ENCODE results near the gene DNM3.

The DNM3 gene

GRCh38 chr1:172395576-172395975, 554.3 kb downstream of the DNM3 start:
- no peak for DNase-seq (ENCODE audit: low read depth)

GRCh38 chr1:172397221-172397620, 555.9 kb downstream of the DNM3 start:
- DNase-seq (ENCODE audit: low read depth) = no peak

DNA sequence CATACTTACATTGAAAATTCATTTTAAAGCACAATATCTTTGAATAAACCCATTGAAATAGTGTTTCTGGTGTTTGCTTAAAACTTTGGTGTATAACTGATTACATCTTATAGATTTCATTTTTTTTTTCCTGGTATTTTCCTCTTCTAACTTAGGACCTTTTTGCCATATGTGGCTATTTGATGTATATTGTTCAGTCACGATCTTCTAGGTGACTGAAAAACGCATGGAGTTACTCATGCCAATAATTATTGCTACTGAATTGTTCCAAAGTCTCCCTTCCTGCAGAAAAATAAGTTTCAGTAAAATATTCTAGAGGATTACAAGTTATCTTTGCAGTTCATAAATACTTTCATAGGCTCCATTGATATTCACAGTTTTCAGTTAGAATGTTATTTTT, 556.3 kb downstream of the DNM3 start:
- no peak for DNase-seq (ENCODE audit: low read depth)

DNA sequence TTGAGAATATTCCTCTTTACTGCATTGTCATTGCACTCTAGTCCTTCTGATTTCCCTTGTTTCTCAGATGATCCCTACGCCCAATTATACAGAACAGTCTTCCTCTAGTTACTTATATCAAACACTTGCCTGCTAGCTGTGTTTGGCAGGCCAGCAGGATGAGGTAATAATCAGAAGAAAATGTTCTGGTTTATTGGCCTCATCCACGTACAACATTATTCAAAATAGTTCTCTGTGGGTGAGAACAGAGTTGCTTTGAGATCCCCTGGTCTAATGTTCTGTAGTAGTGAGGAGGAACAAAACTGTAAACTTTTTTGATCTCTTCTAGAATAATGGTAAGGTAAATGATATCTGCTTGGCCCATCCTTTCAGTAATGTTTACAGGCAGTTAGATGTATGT, 556.9 kb downstream of the DNM3 start:
- DNase-seq (ENCODE audit: low read depth) = no peak

DNA sequence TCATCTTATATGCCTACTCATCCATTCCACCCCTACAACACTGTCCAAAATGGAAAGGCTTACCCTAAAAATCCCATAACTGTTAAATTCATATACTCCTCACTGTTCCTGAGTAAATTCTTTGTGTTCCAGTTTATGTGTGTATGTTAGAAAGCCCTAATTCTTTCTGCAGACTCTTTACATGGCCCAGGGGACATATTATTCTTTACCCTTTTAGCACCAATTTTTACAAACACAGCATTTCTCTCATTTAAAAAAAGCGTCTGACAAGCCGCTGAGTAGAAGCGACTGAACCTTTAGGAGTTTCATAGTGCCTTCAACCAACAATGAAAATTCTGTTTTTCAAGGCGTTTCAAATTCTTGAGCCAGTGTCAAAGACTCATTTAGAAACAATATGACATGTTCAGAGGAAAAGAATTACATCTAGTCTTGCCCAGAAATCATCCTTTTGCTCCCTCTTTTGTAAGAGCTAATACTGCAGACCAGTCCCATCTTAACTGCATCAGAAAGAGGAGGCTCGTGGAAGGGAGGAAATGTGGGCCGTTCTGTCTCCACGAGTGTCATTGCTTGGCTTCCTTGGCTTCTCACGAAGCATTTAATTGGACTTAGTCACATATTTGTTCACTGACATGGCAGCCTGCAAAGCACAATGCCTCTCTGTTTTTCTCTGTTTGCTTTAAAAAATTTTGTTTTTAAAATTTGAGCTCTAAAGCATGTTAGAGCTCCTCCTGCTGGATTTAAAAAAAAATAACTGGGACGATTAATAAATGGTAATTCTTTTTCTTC, 557.9 kb downstream of the DNM3 start:
- DNase-seq (ENCODE audit: low read depth) = peak; percentile 45

GRCh38 chr1:172399756-172400721, 558.7 kb downstream of the DNM3 start:
- no peak for DNase-seq (ENCODE audit: low read depth)

GRCh38 chr1:172400722-172401105, 559.4 kb downstream of the DNM3 start:
- no peak for DNase-seq (ENCODE audit: low read depth)

- no peak for DNase-seq (ENCODE audit: low read depth)
Observed at GRCh38 chr1:172401477-172401876, 560.2 kb downstream of the DNM3 start.

DNA sequence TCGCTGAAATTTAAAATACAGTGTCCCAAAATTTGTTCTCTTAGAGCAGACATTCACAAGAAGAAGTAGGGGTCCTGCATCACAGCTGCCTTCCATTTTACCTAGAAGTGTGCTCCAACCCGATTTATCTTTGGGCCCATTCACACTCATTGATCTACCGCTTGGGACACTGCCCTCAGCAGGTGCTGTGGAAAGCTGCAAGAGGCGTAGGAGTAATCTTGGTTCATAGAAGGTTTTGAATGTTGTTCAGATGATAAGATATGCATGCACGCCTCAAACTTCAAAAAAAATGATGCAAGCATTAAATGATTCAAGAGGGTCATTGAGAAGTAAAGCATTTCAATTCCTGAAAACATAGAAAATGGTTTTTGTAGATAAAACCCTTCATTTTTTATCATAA, 560.6 kb downstream of the DNM3 start:
- DNase-seq (ENCODE audit: low read depth) = no peak

DNA sequence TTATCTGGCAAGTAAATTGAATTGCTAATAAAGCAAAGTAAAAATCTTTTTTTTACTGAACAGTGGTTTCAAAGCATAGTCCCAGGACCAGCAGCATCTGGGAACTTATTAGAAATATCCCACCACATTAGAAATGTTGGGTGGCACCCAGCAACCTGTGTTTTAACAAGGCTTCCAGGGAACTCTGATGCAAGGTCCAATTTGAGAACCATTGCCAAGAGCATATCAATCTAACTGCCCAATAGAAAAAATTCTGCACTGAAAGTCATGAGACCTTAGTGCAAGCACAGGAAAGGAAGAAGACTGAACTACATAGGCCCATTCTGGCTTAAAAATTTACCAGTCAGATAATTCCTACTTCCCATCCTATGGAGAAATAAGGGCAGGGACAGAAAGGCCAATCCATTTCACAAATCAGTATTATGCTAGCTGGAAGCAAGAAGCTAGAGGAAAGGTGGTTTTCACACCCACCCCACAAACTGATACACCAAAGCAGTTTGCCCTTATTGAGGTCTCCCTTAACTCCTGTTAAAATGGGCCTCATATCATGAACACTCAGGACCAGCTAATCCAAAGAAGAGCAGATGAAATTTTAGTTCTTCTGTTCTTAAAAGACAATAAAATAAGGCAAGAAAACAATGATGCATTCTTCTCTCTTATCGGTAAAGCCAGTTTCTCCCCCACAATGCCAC, 561.7 kb downstream of the DNM3 start:
- DNase-seq (ENCODE audit: low read depth) = no peak

DNA sequence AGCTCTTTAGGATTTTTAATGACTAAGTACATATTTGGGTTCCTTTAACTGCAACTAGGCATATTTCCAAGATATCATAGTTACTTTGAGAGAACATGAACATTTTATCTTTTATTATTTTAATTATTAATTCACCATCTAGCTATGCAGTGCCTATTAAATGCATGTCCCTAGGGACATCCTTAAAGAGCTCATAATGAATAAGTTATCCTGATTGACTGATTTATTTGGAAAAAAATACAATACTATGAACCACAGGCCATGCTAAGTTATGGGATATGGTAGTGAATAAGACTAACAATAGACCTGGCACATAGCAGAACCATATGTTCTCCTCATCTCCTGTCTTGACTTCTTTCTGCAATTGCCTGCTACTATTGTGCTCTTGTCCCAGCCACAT, 562.8 kb downstream of the DNM3 start:
- no peak for DNase-seq (ENCODE audit: low read depth)

GRCh38 chr1:172405912-172406311, 564.6 kb downstream of the DNM3 start:
- DNase-seq (ENCODE audit: low read depth) = no peak

GRCh38 chr1:172406968-172407367, 565.7 kb downstream of the DNM3 start:
- no peak for DNase-seq (ENCODE audit: low read depth)

- DNase-seq (ENCODE audit: low read depth) = no peak
Observed at GRCh38 chr1:172408958-172409357, 567.7 kb downstream of the DNM3 start.

DNA sequence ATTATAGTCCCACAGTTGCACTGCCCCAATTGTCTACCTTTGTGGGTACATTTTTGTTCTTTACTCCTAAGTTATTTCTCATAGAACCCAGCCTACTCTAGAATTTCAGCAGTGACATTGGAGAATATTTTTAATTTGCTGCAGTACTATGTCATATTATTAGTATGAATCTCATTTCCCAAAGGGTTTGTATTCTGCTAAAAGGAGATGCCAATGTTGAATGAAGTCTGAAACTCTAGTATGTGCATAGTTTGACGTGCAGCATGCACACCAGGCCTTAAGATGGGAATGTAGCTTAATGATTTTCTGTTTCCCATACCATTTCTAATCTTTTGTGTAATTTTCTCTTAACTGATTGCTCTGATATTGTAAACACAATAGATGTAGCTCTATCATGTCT, 568.7 kb downstream of the DNM3 start:
- DNase-seq (ENCODE audit: low read depth) = no peak

DNA sequence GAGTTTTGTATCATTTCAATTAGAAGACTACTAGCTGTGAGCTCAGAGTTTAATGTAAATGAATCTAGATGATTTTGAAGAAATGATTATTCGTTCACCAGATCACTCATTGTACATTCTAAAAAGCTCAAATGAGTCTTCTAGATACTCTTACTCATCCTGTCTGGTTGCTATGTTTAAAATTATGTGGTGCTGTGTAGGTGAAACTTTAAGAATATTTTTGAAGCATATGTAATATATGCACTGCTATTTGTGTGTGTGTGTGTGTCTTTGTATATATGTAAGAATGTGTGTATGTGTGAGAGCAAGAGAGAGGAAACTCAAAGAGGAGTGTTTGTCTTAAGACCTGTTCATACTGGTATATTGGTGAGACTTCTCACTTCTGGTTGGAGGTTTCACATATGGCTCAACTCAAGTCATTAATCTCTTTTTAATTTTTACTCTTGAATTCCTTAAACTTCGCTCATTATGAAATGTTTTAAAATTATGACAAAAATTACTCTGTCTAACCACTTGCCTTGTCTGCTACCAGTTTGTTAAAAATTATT, 570.6 kb downstream of the DNM3 start:
- DNase-seq (ENCODE audit: low read depth) = no peak

- DNase-seq (ENCODE audit: low read depth) = no peak
Observed at GRCh38 chr1:172414331-172414730, 573.0 kb downstream of the DNM3 start.

- no peak for DNase-seq (ENCODE audit: low read depth)
Observed at GRCh38 chr1:172416496-172417035, 575.3 kb downstream of the DNM3 start.

DNA sequence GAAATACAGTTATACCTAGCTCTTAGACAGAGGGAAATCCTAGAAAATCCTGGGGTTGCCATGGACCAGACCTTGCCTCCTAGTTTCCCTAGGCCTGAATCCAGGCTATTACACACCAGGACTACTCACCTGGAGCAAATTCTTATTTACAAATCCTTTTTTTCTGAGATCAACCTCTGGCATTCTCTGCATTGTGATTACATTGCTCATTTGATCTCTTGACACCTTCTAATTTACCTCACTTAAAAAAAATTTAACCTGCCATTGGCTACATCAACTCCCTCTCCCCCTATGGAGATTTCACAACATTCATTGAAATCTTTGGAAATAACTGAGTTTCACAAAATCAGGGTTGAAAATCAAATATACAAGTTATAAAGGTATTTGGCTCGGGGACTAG, 576.3 kb downstream of the DNM3 start:
- no peak for DNase-seq (ENCODE audit: low read depth)

GRCh38 chr1:172420385-172420784, 579.1 kb downstream of the DNM3 start, which contains the start of gene C1orf105:
Gene C1orf105 (plus strand): TSS chr1:172420685. CDS start chr1:172420886, 201 bp downstream.
- DNase-seq (ENCODE audit: low read depth) = no peak

DNA sequence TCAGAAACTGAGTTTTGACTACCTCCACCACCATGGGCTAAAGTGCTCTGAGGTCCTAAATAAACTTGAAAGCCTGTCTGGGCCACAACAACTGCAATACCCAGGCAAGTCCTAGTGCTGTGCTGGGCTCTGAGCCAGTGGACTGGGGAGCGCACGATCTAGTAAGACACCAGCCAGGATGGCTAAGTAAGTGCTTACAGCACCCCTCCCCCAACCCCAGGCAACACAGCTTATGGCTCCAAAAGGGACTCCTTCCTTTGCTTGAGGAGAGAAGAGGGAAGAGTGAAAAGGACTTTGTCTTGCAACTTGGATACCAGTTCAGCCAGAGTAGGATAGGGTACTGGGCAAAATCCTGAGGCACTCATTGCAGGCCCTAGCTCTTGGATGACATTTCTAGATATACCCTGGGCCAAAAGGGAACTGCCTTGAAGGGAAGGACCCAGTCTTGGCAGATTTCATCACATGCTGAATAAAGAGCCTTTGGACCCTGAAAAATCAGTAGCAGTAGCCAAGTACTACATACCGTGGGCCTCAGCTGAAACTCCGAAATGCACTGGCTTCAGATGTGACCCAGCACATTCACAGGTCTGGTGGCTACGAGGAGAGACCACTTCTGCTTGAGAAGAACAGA, 580.8 kb downstream of the DNM3 start:
- no peak for DNase-seq (ENCODE audit: low read depth)
